ENCODE measurements around the gene BMAL2. TPM values are rescaled to one million over a fixed set of nuclear protein-coding genes. Genes with fewer than 3 reads are reported as not detected.
A peak's percentile ranks its signal among the peaks of the same experiment; 100 is the strongest.

The BMAL2 gene
- total RNA-seq, 1 experiment from 2014 or later: 23.1 TPM

GRCh38 chr12:27355486-27355885 lies 22.9 kb downstream of the BMAL2 start:
- no peaks in the 10 kb centered on the region for H3K9me3 ChIP-seq (ENCODE audit: control insufficient read depth, low read depth, low read length)
- DNase-seq: no peak
- H3K79me2 ChIP-seq (ENCODE audit: insufficient read depth, low read length): 0 out of 2 replicates have a peak, but pooled peaks cover 3% of the 10 kb centered on the region
- peaks cover 0 to 1% (median 0%) of the 10 kb centered on the region in 3 experiments; a peak in 1 of 7 replicates for H3K36me3 Mint-ChIP-seq (ENCODE audit: insufficient read depth in 1 of 3, low read depth in 3 of 3)
- no peaks in the 10 kb centered on the region for H3K9me3 Mint-ChIP-seq
- no peak overlapping the region for H2BK20ac ChIP-seq (ENCODE audit: low read depth, low read length, poor library complexity, severe bottlenecking)
- H3K4me3 Mint-ChIP-seq: no peak overlapping the region
- WGBS (ENCODE audit: extremely low coverage, insufficient read length, low lambda C conversion rate): no CpG with 5 or more reads among the region's 2 CpGs
- H3K4me1 ChIP-seq (ENCODE audit: insufficient read depth, low read length): no peaks in the 10 kb centered on the region; the same call in 1 of the 2 replicates
- H4K91ac ChIP-seq (ENCODE audit: insufficient read length, low read depth, low read length): no peak overlapping the region
- no peak overlapping the region for H3K27ac ChIP-seq (ENCODE audit: insufficient read length, low read depth, low read length)
- 0 out of 4 replicates have a peak, but pooled peaks cover 0 to 2% of the 10 kb centered on the region in 2 experiments for H3K4me1 Mint-ChIP-seq
- H3K23ac ChIP-seq (ENCODE audit: insufficient read length, low read depth, low read length): peak overlapping the region; percentile 7
- no peak overlapping the region for H3K4ac ChIP-seq (ENCODE audit: low read depth, low read length)
- no peak overlapping the region for H3K27ac Mint-ChIP-seq
- no peak overlapping the region for H3K18ac ChIP-seq (ENCODE audit: insufficient read length, low read depth, low read length)
- H4K20me1 ChIP-seq (ENCODE audit: control insufficient read depth, insufficient read depth, insufficient read length): no peaks in the 10 kb centered on the region
- H3K23me2 ChIP-seq (ENCODE audit: insufficient read length, low read depth, low read length, poor library complexity, severe bottlenecking): no peaks in the 10 kb centered on the region
- no peak overlapping the region for H4K8ac ChIP-seq (replicated peaks; ENCODE audit: insufficient read length, low read depth, low read length)
- no peaks in the 10 kb centered on the region for H3K27me3 Mint-ChIP-seq (ENCODE audit: low read depth)
- no peak overlapping the region for H4K5ac ChIP-seq (ENCODE audit: insufficient read length, low read depth, low read length)
- H2AFZ ChIP-seq (ENCODE audit: low read length): no peak overlapping the region
- no peaks in the 10 kb centered on the region for H3K79me1 ChIP-seq (ENCODE audit: insufficient read depth, low read depth, low read length, poor library complexity, severe bottlenecking)
- no peak overlapping the region for H3K56ac ChIP-seq (ENCODE audit: insufficient read length, low read depth, low read length)
- no peak overlapping the region for H3K9ac ChIP-seq (ENCODE audit: extremely low read depth, insufficient read length, low read length)
- no peak overlapping the region for H3K14ac ChIP-seq (ENCODE audit: insufficient read depth, low read length)
- H2BK5ac ChIP-seq (ENCODE audit: insufficient read length, low read length): no peak overlapping the region
- no peak overlapping the region for H2AK5ac ChIP-seq (ENCODE audit: insufficient read length, low read length)
- no peak overlapping the region for H2BK12ac ChIP-seq (ENCODE audit: insufficient read length, low read depth, low read length)
- H3K27me3 ChIP-seq (ENCODE audit: insufficient read depth, low read length): no peaks in the 10 kb centered on the region
- H2BK120ac ChIP-seq (ENCODE audit: low read depth, low read length, poor library complexity, severe bottlenecking): no peak overlapping the region
- no peak for TF ChIP-seq CTCF (conservative IDR thresholded peaks at IDR 0.05)
- no peak overlapping the region for H2BK15ac ChIP-seq (ENCODE audit: low read depth, low read length)
- no peak overlapping the region for H3K4me2 ChIP-seq (ENCODE audit: insufficient read depth, insufficient read length, low read length)
- H3T11ph ChIP-seq (ENCODE audit: low read length): no peak overlapping the region
